Keratinocyte (primary cell): Measurements from ENCODE around the gene DNAH10. TPM values are rescaled to one million over a fixed set of nuclear protein-coding genes. Genes with fewer than 3 reads are reported as not detected.

Experiments used
- DNase-seq: peaks from one replicate; pipeline ENCODE4 v3.0.0-alpha.2; 2011; ENCODE audit warnings: low read depth, missing footprints, low spot score
- FAIRE-seq: peaks from 2 replicates; lab custom pipeline; 2011; peaks lifted over from hg19 to GRCh38; lab: Jason Lieb, UNC
- H2AFZ ChIP-seq: 2 replicates; pipeline ENCODE4 v1.6.0; 2012; ENCODE audit warnings: low read length, control low read depth, inconsistent platforms; ENCODE audit not compliant: control insufficient read depth
- H3K27ac ChIP-seq: 2 replicates; pipeline ENCODE4 v1.5.1; 2011; ENCODE audit warnings: low read length; ENCODE audit not compliant: control insufficient read depth, insufficient read depth
- H3K27me3 ChIP-seq: 3 replicates; pipeline ENCODE4 v1.6.0; 2011; ENCODE audit warnings: low read length; ENCODE audit not compliant: control insufficient read depth, insufficient read depth; ENCODE audit errors: extremely low read depth
- H3K36me3 ChIP-seq, 2 experiments: 2 replicates in 1 of 2; 3 replicates in 1 of 2; pipeline ENCODE4 v1.5.1; 2011; ENCODE audit warnings: low read length in 2 of 2, mild to moderate bottlenecking in 1 of 2; ENCODE audit not compliant: control insufficient read depth in 2 of 2, insufficient read depth in 2 of 2; ENCODE audit errors: extremely low read depth in 1 of 2
- H3K4me1 ChIP-seq: 3 replicates; pipeline ENCODE4 v1.5.1; 2011; ENCODE audit warnings: low read length; ENCODE audit not compliant: control insufficient read depth, insufficient read depth; ENCODE audit errors: extremely low read depth
- H3K4me2 ChIP-seq: 3 replicates; pipeline ENCODE4 v1.6.0; 2011; ENCODE audit warnings: low read depth, low read length; ENCODE audit not compliant: control insufficient read depth, insufficient read depth; ENCODE audit errors: extremely low read depth
- H3K4me3 ChIP-seq, 3 experiments: fragments of 200-600 bp in 1 of 3; sonication (generic) in 1 of 3; 2 replicates in 2 of 3; 3 replicates in 1 of 3; pipeline ENCODE4 v1.5.1; 2011 to 2016; ENCODE audit warnings: low read length in 3 of 3, mild to moderate bottlenecking in 3 of 3, control low read depth in 2 of 3, inconsistent platforms in 1 of 3, low read depth in 1 of 3, mixed read lengths in 1 of 3, mixed run types in 1 of 3, moderate library complexity in 1 of 3; ENCODE audit not compliant: control insufficient read depth in 2 of 3, insufficient read depth in 2 of 3; ENCODE audit errors: extremely low read depth in 1 of 3
- H3K79me2 ChIP-seq: 2 replicates; pipeline ENCODE4 v1.6.0; 2012; ENCODE audit warnings: low read length; ENCODE audit not compliant: control insufficient read depth, insufficient read depth
- H3K9ac ChIP-seq: 3 replicates; pipeline ENCODE4 v1.6.0; 2011; ENCODE audit warnings: low read length; ENCODE audit not compliant: control insufficient read depth, insufficient read depth; ENCODE audit errors: extremely low read depth
- H3K9me1 ChIP-seq: 3 replicates; pipeline ENCODE4 v1.6.0; 2011; ENCODE audit warnings: low read length; ENCODE audit not compliant: control insufficient read depth, insufficient read depth; ENCODE audit errors: extremely low read depth
- H3K9me3 ChIP-seq: 2 replicates; pipeline ENCODE4 v1.5.1; 2012; ENCODE audit warnings: low read depth, low read length; ENCODE audit not compliant: control insufficient read depth
- H4K20me1 ChIP-seq: 3 replicates; pipeline ENCODE4 v1.6.0; 2011; ENCODE audit warnings: low read length; ENCODE audit not compliant: control insufficient read depth, insufficient read depth; ENCODE audit errors: extremely low read depth
- CTCF ChIP-seq, 3 experiments: IDR thresholded peaks in 1 of 3; conservative IDR thresholded peaks in 1 of 3; optimal IDR thresholded peaks in 1 of 3; 2 replicates in 2 of 3; 3 replicates in 1 of 3; pipeline versions ENCODE3 to v1.5.1; 2011; ENCODE audit warnings: low read length in 3 of 3, mild to moderate bottlenecking in 3 of 3, moderate library complexity in 2 of 3, control low read depth in 1 of 3, inconsistent platforms in 1 of 3; ENCODE audit not compliant: insufficient read depth in 2 of 3; ENCODE audit errors: extremely low read depth in 1 of 3
- EZH2 ChIP-seq: IDR thresholded peaks from one replicate; pipeline ENCODE4 v1.6.1; 2012; ENCODE audit warnings: inconsistent platforms, mild to moderate bottlenecking, low read length, moderate library complexity
- dilution Hi-C: fragments of 300-500 bp; cut with MboI; formaldehyde crosslinking; loops from one replicate; pipeline ENCODE4 v1.7.0; 2020; ENCODE audit warnings: low sequenced_read_pairs; ENCODE audit not compliant: extremely low pct_ligation_motif_present
- polyA plus RNA-seq, 5 experiments: library from polyadenylated mRNA; depleted of rRNA in 3 of 5; stranded (reverse) in 3 of 5; stranded (forward) in 1 of 5; unstranded in 1 of 5; fragments of >200 nt; gene quantifications; 1 replicate in 1 of 5; 2 replicates in 3 of 5; 3 replicates in 1 of 5; pipeline versions ENCODE4 v1.2.1 to v1.2.3, GENCODE V29; 2011 to 2012; ENCODE audit warnings: missing spikeins in 2 of 5, low read depth in 1 of 5, low replicate concordance in 1 of 5
- small RNA-seq, 3 experiments: library from RNA; depleted of rRNA; stranded (forward); fragments of <200 nt; gene quantifications; one replicate each; pipeline ENCODE3, GENCODE V24; 2012; ENCODE audit warnings: low read depth in 3 of 3, low replicate concordance in 1 of 3; ENCODE audit not compliant: insufficient read length in 3 of 3

The DNAH10 gene
- polyA plus RNA-seq, 1 donor (not counting 4 experiments of a cell fraction or from before 2014, with no cell fraction given): 0.08 TPM

DNA sequence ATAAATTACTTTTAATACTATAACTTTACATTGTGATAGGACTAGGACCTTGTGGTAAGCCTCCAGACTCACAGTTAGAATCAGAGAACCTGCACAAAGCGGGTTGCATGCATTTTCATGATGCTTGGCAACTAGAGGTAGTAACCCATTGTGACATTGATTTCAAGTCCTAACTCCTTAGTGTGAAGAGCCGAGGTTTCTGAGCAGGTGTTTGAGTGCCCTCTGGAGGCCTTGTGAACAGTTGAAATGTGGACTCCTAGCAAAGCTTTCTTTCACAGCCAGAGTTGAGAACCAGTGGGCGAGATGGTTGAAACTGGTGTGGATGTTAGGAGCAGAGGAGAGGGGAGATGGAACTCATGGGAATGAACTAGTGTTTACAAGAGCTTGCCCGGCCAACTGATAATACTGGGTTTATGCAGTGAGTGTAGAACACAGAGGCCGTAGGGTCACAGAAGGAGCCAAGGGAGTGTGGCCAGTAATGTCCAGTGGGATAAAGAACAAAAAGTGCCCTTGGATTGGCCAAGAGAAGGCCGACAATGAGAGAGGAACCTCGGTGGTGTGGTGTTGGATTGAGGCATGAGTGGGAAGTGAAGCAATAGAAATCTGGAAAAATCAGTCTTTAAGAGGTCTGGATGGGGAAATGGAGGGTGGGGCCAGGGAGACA lies 221.9 kb downstream of the DNAH10 start:
- Histone ChIP-seq H3K79me2 (peaks cover 4% of the 10 kb centered on the region), H2AFZ (no peak overlapping the region), H3K36me3 (peaks cover 0 to 3% of the 10 kb centered on the region in 2 experiments), H3K4me3 (no peak overlapping the region), H3K9me3 (no peaks in the 10 kb centered on the region), H3K4me1 (no peaks in the 10 kb centered on the region), H4K20me1 (no peaks in the 10 kb centered on the region), H3K27ac (no peak overlapping the region), H3K27me3 (no peaks in the 10 kb centered on the region), H3K9me1 (no peaks in the 10 kb centered on the region), H3K9ac (no peak overlapping the region), H3K4me2 (no peak overlapping the region)
- peak; percentile 56 to 64 (median 59) for TF ChIP-seq CTCF (optimal IDR thresholded peaks at IDR 0.05 in 1 of 3, IDR thresholded peaks at IDR 0.05 in 1 of 3, conservative IDR thresholded peaks at IDR 0.05 in 1 of 3; ENCODE audit: extremely low read depth in 1 of 3, insufficient read depth in 2 of 3, low read length in 3 of 3)
- no peak for TF ChIP-seq EZH2
- DNase-seq: no peak
- dilution Hi-C loops: no loop called here
- peak; percentile 48 for FAIRE-seq

DNA sequence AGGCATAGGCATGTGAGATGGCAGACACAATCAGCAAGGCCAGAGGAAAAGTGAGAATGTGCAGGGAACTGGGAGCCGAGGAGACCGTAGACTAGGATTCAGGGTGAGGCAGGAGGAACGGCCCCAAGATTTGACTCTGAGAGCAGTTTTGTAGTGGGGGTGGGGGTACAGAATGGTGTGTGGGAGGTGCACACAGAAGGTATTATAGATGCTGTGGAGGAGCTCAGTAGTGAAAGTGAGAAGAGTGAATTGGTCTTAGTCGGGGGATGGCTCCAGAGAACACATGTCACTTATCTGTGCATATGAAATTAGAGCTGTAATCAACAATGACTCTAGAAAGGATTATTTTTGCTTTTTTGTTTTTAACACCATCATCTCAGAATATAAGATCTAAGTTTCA lies 222.8 kb downstream of the DNAH10 start:
- peaks cover 0 to 6% of the 10 kb centered on the region in 2 experiments for H3K36me3 ChIP-seq
- H3K4me1 ChIP-seq: no peaks in the 10 kb centered on the region
- H3K4me3 ChIP-seq: no peak overlapping the region
- H3K79me2 ChIP-seq: peaks cover 4% of the 10 kb centered on the region
- H3K9me1 ChIP-seq: no peaks in the 10 kb centered on the region
- dilution Hi-C loops: no loop called here
- H3K4me2 ChIP-seq: no peak overlapping the region
- DNase-seq (no peak), FAIRE-seq (no peak)
- no peak overlapping the region for H3K9ac ChIP-seq
- H4K20me1 ChIP-seq: no peaks in the 10 kb centered on the region
- no peaks in the 10 kb centered on the region for H3K27me3 ChIP-seq
- H3K9me3 ChIP-seq: no peaks in the 10 kb centered on the region
- no peak for TF ChIP-seq EZH2
- no peak for TF ChIP-seq CTCF (optimal IDR thresholded peaks at IDR 0.05 in 1 of 3, IDR thresholded peaks at IDR 0.05 in 1 of 3, conservative IDR thresholded peaks at IDR 0.05 in 1 of 3; ENCODE audit: extremely low read depth in 1 of 3, insufficient read depth in 2 of 3, low read length in 3 of 3)
- no peak overlapping the region for H2AFZ ChIP-seq
- no peak overlapping the region for H3K27ac ChIP-seq

Small RNA genes lying within 50 kb of the gene (small RNA-seq; reads per million reads assigned to genes)
- 0 reads per million in 3 experiments for gene AC068790.4
- gene AC068790.6: 0 to 0.33 (median 0) reads per million in 3 experiments

Other genes with a start within 250 kb of the DNAH10 start
- 14.8 to 22.2 TPM (median 17.0 TPM) in 3 replicates for gene RILPL1, start 228.6 kb upstream of the DNAH10 start, polyA plus RNA-seq
- 157 to 245 TPM (median 190 TPM) in 3 replicates for gene TMED2, start 177.7 kb upstream of the DNAH10 start, polyA plus RNA-seq
- gene DDX55, start 160.2 kb upstream of the DNAH10 start, polyA plus RNA-seq: 19.6 to 25.7 TPM (median 21.5 TPM) in 3 replicates
- 27.5 to 47.4 TPM (median 39.5 TPM) in 3 replicates for gene EIF2B1, start 128.6 kb upstream of the DNAH10 start, polyA plus RNA-seq
- gene GTF2H3, start 128.5 kb upstream of the DNAH10 start, polyA plus RNA-seq: 46.8 to 60.8 TPM (median 57.2 TPM) in 3 replicates
- gene TCTN2, start 91.2 kb upstream of the DNAH10 start, polyA plus RNA-seq: 2.9 to 6.9 TPM (median 3.2 TPM) in 3 replicates
- gene ATP6V0A2, start 49.9 kb upstream of the DNAH10 start, polyA plus RNA-seq: 13.5 to 21.1 TPM (median 21.0 TPM) in 3 replicates
- gene CCDC92, start 210.5 kb downstream of the DNAH10 start, polyA plus RNA-seq: 7.4 to 24.5 TPM (median 8.3 TPM) in 3 replicates
- 36.7 to 48.7 TPM (median 39.2 TPM) in 3 replicates for gene ZNF664, start 210.9 kb downstream of the DNAH10 start, polyA plus RNA-seq